GM23338 (cell line): Measurements from ENCODE around the gene PHYH. TPM values are rescaled to one million over a fixed set of nuclear protein-coding genes. Genes with fewer than 3 reads are reported as not detected.

Experiments used
- ATAC-seq: fragments of 200-7000 bp; cut with Tn5 transposase; 3 replicates; pipeline ENCODE4 v1.9.1; 2020
- DNase-seq: peaks from one replicate; pipeline ENCODE4 v3.0.0-alpha.2; 2015; ENCODE audit warnings: low spot score
- H2AFZ ChIP-seq: fragments of 200-600 bp; sonication (generic); 2 replicates; pipeline ENCODE4 v1.8.0; 2016; ENCODE audit warnings: antibody characterized with exemption, mild to moderate bottlenecking, moderate library complexity
- H3F3A ChIP-seq: fragments of 200-600 bp; sonication (generic); replicated peaks from 2 replicates; pipeline ENCODE4 v1.8.0; 2017; ENCODE audit warnings: antibody characterized with exemption, mixed run types, low read depth
- H3K27ac ChIP-seq: fragments of 200-600 bp; sonication (generic); 2 replicates; pipeline ENCODE4 v1.6.1; 2016; ENCODE audit warnings: low read depth
- H3K27me3 ChIP-seq: fragments of 200-600 bp; sonication (generic); 2 replicates; pipeline ENCODE4 v1.8.0; 2016; ENCODE audit warnings: mild to moderate bottlenecking, mixed run types, moderate library complexity; ENCODE audit not compliant: insufficient read depth
- H3K36me3 ChIP-seq: fragments of 200-600 bp; sonication (generic); 2 replicates; pipeline ENCODE4 v1.8.0; 2016; ENCODE audit warnings: mild to moderate bottlenecking; ENCODE audit not compliant: insufficient read depth
- H3K4me1 ChIP-seq: fragments of 200-600 bp; sonication (generic); 2 replicates; pipeline ENCODE4 v1.8.0; 2016; ENCODE audit warnings: mild to moderate bottlenecking, moderate library complexity; ENCODE audit not compliant: insufficient read depth
- H3K4me2 ChIP-seq: fragments of 200-600 bp; sonication (generic); 2 replicates; pipeline ENCODE4 v1.7.1; 2017; ENCODE audit warnings: mixed run types
- H3K4me3 ChIP-seq: fragments of 200-600 bp; sonication (generic); 2 replicates; pipeline ENCODE4 v1.6.1; 2016; ENCODE audit warnings: mixed run types
- H3K79me2 ChIP-seq: fragments of 200-600 bp; sonication (generic); replicated peaks from 2 replicates; pipeline ENCODE4 v1.8.0; 2017; ENCODE audit warnings: mild to moderate bottlenecking; ENCODE audit not compliant: insufficient read depth
- H3K9me2 ChIP-seq: fragments of 200-600 bp; sonication (generic); 2 replicates; pipeline ENCODE4 v1.8.0; 2017; ENCODE audit not compliant: insufficient read depth
- H4K20me1 ChIP-seq: fragments of 200-600 bp; sonication (generic); replicated peaks from 2 replicates; pipeline ENCODE4 v1.8.0; 2017; ENCODE audit warnings: mild to moderate bottlenecking; ENCODE audit not compliant: insufficient read depth
- H3K27ac Mint-ChIP-seq: 2 replicates; pipeline ENCODE4 v1.8.0; 2020; ENCODE audit warnings: inconsistent platforms, mild to moderate bottlenecking, moderate library complexity, mixed read lengths
- H3K27me3 Mint-ChIP-seq: 3 replicates; pipeline ENCODE4 v1.8.0; 2022; ENCODE audit warnings: low read depth, mild to moderate bottlenecking, moderate library complexity, mixed read lengths, inconsistent platforms; ENCODE audit not compliant: insufficient read depth, poor library complexity
- H3K36me3 Mint-ChIP-seq: 3 replicates; pipeline ENCODE4 v1.8.0; 2021; ENCODE audit warnings: low read depth, mild to moderate bottlenecking, inconsistent platforms, moderate library complexity, mixed read lengths
- H3K4me1 Mint-ChIP-seq: 3 replicates; pipeline ENCODE4 v1.8.0; 2020; ENCODE audit warnings: mild to moderate bottlenecking, inconsistent platforms, mixed read lengths
- H3K4me3 Mint-ChIP-seq: 3 replicates; pipeline ENCODE4 v1.8.0; 2021; ENCODE audit warnings: moderate library complexity, mild to moderate bottlenecking, inconsistent platforms, mixed read lengths
- H3K9me3 Mint-ChIP-seq: 3 replicates; pipeline ENCODE4 v1.8.0; 2020; ENCODE audit warnings: moderate library complexity, mild to moderate bottlenecking, inconsistent platforms, mixed read lengths
- CTCF ChIP-seq, 2 experiments: fragments of 200-600 bp in 1 of 2; sonication (generic) in 1 of 2; conservative IDR thresholded peaks; 2 replicates each; pipeline versions ENCODE4 v1.5.1 to v1.6.1; 2016 to 2017; ENCODE audit warnings: antibody characterized with exemption in 2 of 2, low read depth in 2 of 2, mild to moderate bottlenecking in 2 of 2, moderate library complexity in 1 of 2
- ETS1 ChIP-seq: IDR thresholded peaks from 2 replicates; pipeline ENCODE4 v1.6.1; 2016; ENCODE audit warnings: antibody characterized with exemption
- JUNB ChIP-seq: IDR thresholded peaks from one replicate; pipeline ENCODE4 v1.6.1; 2016; ENCODE audit warnings: antibody characterized with exemption; ENCODE audit not compliant: unreplicated experiment
- POLR2AphosphoS5 ChIP-seq: IDR thresholded peaks from 2 replicates; pipeline ENCODE4 v1.6.1; 2016; ENCODE audit warnings: antibody characterized with exemption, low read depth
- REST ChIP-seq: IDR thresholded peaks from one replicate; pipeline ENCODE4 v1.6.1; 2018; ENCODE audit warnings: antibody characterized with exemption; ENCODE audit not compliant: unreplicated experiment
- STAT1 ChIP-seq: IDR thresholded peaks from one replicate; pipeline ENCODE4 v1.6.1; 2016; ENCODE audit warnings: antibody characterized with exemption; ENCODE audit not compliant: unreplicated experiment
- ZNF331 ChIP-seq: fragments of 250-450 bp; sonication (Bioruptor Pico); IDR thresholded peaks from 2 replicates; pipeline ENCODE4 v1.5.0; 2020; ENCODE audit warnings: low read depth, mild to moderate bottlenecking, moderate library complexity
- ZNF462 ChIP-seq: fragments of 250-450 bp; sonication (Bioruptor Pico); IDR thresholded peaks from 2 replicates; pipeline ENCODE4 v1.5.0; 2020; ENCODE audit warnings: mild to moderate bottlenecking, moderate library complexity
- polyA plus RNA-seq: library from polyadenylated mRNA; unstranded; fragments of >200 nt; fragmentation: Nextera tagmentation; extraction: Ambion mirVana; gene quantifications from 2 replicates; pipeline ENCODE4 v1.2.1, GENCODE V29; 2016
- total RNA-seq: library from RNA; depleted of rRNA; stranded (reverse); fragments of >200 nt; shearing (Covaris generic); gene quantifications from 2 replicates; pipeline ENCODE4 v1.2.3, GENCODE V29; 2014

PHYH gene
- total and polyA plus RNA-seq, 2 experiments from 2014 or later, result 10.9 to 29.8 TPM

GRCh38 chr10:13337827-13338196, 37.9 kb upstream of the PHYH start (continued):
- TF ChIP-seq CTCF (conservative IDR thresholded peaks at IDR 0.05; ENCODE audit: low read depth in 2 of 2) (no peak), POLR2AphosphoS5 (no peak; the same call in 1 of the 2 replicates), STAT1 (no peak), JUNB (no peak), ZNF331 (CRISPR knock-in tag) (no peak)

- Mint-ChIP-seq H3K27me3 (peaks cover 13% of the 10 kb centered on the region), H3K27ac (peak overlapping the region; percentile 72), H3K4me1 (peaks cover 39% of the 10 kb centered on the region), H3K36me3 (peaks cover 99% of the 10 kb centered on the region), H3K9me3 (no peaks in the 10 kb centered on the region), H3K4me3 (no peak overlapping the region)
- Histone ChIP-seq H3K4me2 (no peak overlapping the region), H3K27ac (peak overlapping the region; percentile 73), H3K79me2 (peaks cover 100% of the 10 kb centered on the region), H3K9me2 (no peaks in the 10 kb centered on the region), H2AFZ (no peak overlapping the region), H3K4me1 (peaks cover 44% of the 10 kb centered on the region), H4K20me1 (peaks cover 73% of the 10 kb centered on the region), H3K4me3 (no peak overlapping the region), H3K27me3 (no peaks in the 10 kb centered on the region), H3F3A (peaks cover 58% of the 10 kb centered on the region), H3K36me3 (peaks cover 73% of the 10 kb centered on the region)
- TF ChIP-seq REST, result no peak
- TF ChIP-seq ETS1, result no peak
- TF ChIP-seq ZNF462 (CRISPR knock-in tag), result no peak
- TF ChIP-seq ZNF331 (CRISPR knock-in tag), result no peak
- DNase-seq (no peak), ATAC-seq (no peak)
These were observed 37.4 kb upstream of the PHYH start for GRCh38 chr10:13337128-13337826.
